SK-N-SH treated with all-trans-retinoic acid at 6 μM for 48 hours (cell line): Measurements from ENCODE around the gene GATA5.

ENCODE experiments used
- ATAC-seq: fragments of 200-7000 bp; cut with Tn5 transposase; 3 replicates; pipeline ENCODE4 v1.9.1; 2020; ENCODE audit warnings: mild to moderate bottlenecking, moderate library complexity
- ARNTL ChIP-seq: fragments of 450-650 bp; formaldehyde crosslinking; IDR thresholded peaks from 2 replicates; pipeline ENCODE4 v1.5.0; 2020; ENCODE audit warnings: low read depth, mild to moderate bottlenecking, moderate library complexity, borderline replicate concordance
- BACH2 ChIP-seq: fragments of 250-450 bp; sonication (Bioruptor Pico); IDR thresholded peaks from 2 replicates; pipeline ENCODE4 v1.9.0; 2021; ENCODE audit warnings: mild to moderate bottlenecking, borderline replicate concordance
- CREB5 ChIP-seq: fragments of 250-450 bp; sonication (Bioruptor Pico); IDR thresholded peaks from 2 replicates; pipeline ENCODE4 v1.5.1; 2020; ENCODE audit warnings: low read depth, mild to moderate bottlenecking, moderate library complexity
- CSDC2 ChIP-seq: fragments of 250-450 bp; sonication (Bioruptor Pico); IDR thresholded peaks from 2 replicates; pipeline ENCODE4 v1.5.0; 2020; ENCODE audit warnings: mild to moderate bottlenecking, moderate library complexity
- CSRNP3 ChIP-seq: fragments of 250-450 bp; sonication (Bioruptor Pico); IDR thresholded peaks from 2 replicates; pipeline ENCODE4 v1.5.1; 2021; ENCODE audit warnings: mild to moderate bottlenecking, moderate library complexity
- ESRRG ChIP-seq: fragments of 250-450 bp; sonication (Bioruptor Pico); IDR thresholded peaks from 2 replicates; pipeline ENCODE4 v1.6.1; 2021; ENCODE audit warnings: mild to moderate bottlenecking
- GLIS3 ChIP-seq: fragments of 250-450 bp; sonication (Bioruptor Pico); IDR thresholded peaks from 2 replicates; pipeline ENCODE4 v1.5.0; 2020; ENCODE audit warnings: mild to moderate bottlenecking, moderate library complexity
- OSR1 ChIP-seq: fragments of 250-450 bp; sonication (Bioruptor Pico); IDR thresholded peaks from 2 replicates; pipeline ENCODE4 v1.8.0; 2022; ENCODE audit warnings: moderate library complexity, mild to moderate bottlenecking, inconsistent platforms
- PATZ1 ChIP-seq: fragments of 250-450 bp; sonication (Bioruptor Pico); IDR thresholded peaks from 2 replicates; pipeline ENCODE4 v1.8.0; 2020; ENCODE audit warnings: mild to moderate bottlenecking, moderate library complexity, borderline replicate concordance
- POU6F1 ChIP-seq: fragments of 250-450 bp; sonication (Bioruptor Pico); IDR thresholded peaks from 2 replicates; pipeline ENCODE4 v1.8.0; 2021; ENCODE audit warnings: low read depth, mild to moderate bottlenecking, moderate library complexity, borderline replicate concordance
- RARB ChIP-seq: fragments of 250-450 bp; sonication (Bioruptor Pico); IDR thresholded peaks from 2 replicates; pipeline ENCODE4 v1.8.0; 2021; ENCODE audit warnings: mild to moderate bottlenecking, moderate library complexity
- SNAI2 ChIP-seq: fragments of 250-450 bp; sonication (Bioruptor Pico); IDR thresholded peaks from 2 replicates; pipeline ENCODE4 v1.5.0; 2020; ENCODE audit warnings: mild to moderate bottlenecking, moderate library complexity
- TCF4 ChIP-seq: fragments of 250-450 bp; sonication (Bioruptor Pico); IDR thresholded peaks from 2 replicates; pipeline ENCODE4 v1.8.0; 2021; ENCODE audit warnings: mild to moderate bottlenecking, moderate library complexity, borderline replicate concordance
- TOX ChIP-seq: fragments of 250-450 bp; sonication (Bioruptor Pico); IDR thresholded peaks from 2 replicates; pipeline ENCODE4 v1.8.0; 2021; ENCODE audit warnings: mild to moderate bottlenecking, moderate library complexity, borderline replicate concordance
- TSHZ2 ChIP-seq: fragments of 250-450 bp; sonication (Bioruptor Pico); IDR thresholded peaks from 2 replicates; pipeline ENCODE4 v1.5.0; 2020; ENCODE audit warnings: mild to moderate bottlenecking, moderate library complexity
- ZC3H10 ChIP-seq: fragments of 250-450 bp; sonication (Bioruptor Pico); IDR thresholded peaks from 2 replicates; pipeline ENCODE4 v1.5.1; 2021; ENCODE audit warnings: mild to moderate bottlenecking, moderate library complexity
- ZFP3 ChIP-seq: fragments of 250-450 bp; sonication (Bioruptor Pico); IDR thresholded peaks from 2 replicates; pipeline ENCODE4 v1.5.0; 2020; ENCODE audit warnings: mild to moderate bottlenecking, moderate library complexity
- ZNF565 ChIP-seq: fragments of 450-650 bp; formaldehyde crosslinking; conservative IDR thresholded peaks from 2 replicates; pipeline ENCODE4 v1.5.0; 2020; ENCODE audit warnings: low read depth, mild to moderate bottlenecking, moderate library complexity
- ZNF70 ChIP-seq: fragments of 450-650 bp; formaldehyde crosslinking; IDR thresholded peaks from 2 replicates; pipeline ENCODE4 v1.5.0; 2020; ENCODE audit warnings: mild to moderate bottlenecking, moderate library complexity
- ZNF8 ChIP-seq: fragments of 450-650 bp; formaldehyde crosslinking; IDR thresholded peaks from 2 replicates; pipeline ENCODE4 v1.5.0; 2020; ENCODE audit warnings: mild to moderate bottlenecking, moderate library complexity

The GATA5 gene

GRCh38 chr20:62515280-62515679 is 39.5 kb upstream of the GATA5 start:
- no peak for TF ChIP-seq CSDC2 (CRISPR knock-in tag)
- no peak for TF ChIP-seq PATZ1 (CRISPR knock-in tag)
- TF ChIP-seq RARB (CRISPR knock-in tag), result no peak
- TF ChIP-seq OSR1 (CRISPR knock-in tag), result no peak
- TF ChIP-seq ZNF70, result no peak
- TF ChIP-seq ZNF565, result no peak
- TF ChIP-seq POU6F1, result no peak
- no peak for TF ChIP-seq TOX
- TF ChIP-seq ZNF8 (CRISPR knock-in tag), result no peak
- no peak for TF ChIP-seq SNAI2 (CRISPR knock-in tag)
- no peak for TF ChIP-seq GLIS3 (CRISPR knock-in tag)
- no peak for TF ChIP-seq CREB5
- TF ChIP-seq TSHZ2, result no peak
- TF ChIP-seq CSRNP3 (CRISPR knock-in tag), result no peak
- no peak for ATAC-seq

- ATAC-seq, result no peak
- TF ChIP-seq GLIS3 (CRISPR knock-in tag) (no peak), SNAI2 (CRISPR knock-in tag) (no peak), TOX (no peak), ZNF565 (no peak), OSR1 (CRISPR knock-in tag) (no peak), ARNTL (CRISPR knock-in tag) (no peak), TCF4 (CRISPR knock-in tag) (no peak), POU6F1 (no peak), BACH2 (CRISPR knock-in tag) (no peak), ZC3H10 (CRISPR knock-in tag) (no peak)
Measured at GRCh38 chr20:62513991-62514390, 38.2 kb upstream of the GATA5 start.

- ATAC-seq, result no peak
- no peak for TF ChIP-seq GLIS3 (CRISPR knock-in tag)
- TF ChIP-seq TSHZ2, result no peak
- no peak for TF ChIP-seq POU6F1
- no peak for TF ChIP-seq CREB5
- TF ChIP-seq ZC3H10 (CRISPR knock-in tag), result no peak
- no peak for TF ChIP-seq ARNTL (CRISPR knock-in tag)
- no peak for TF ChIP-seq ZNF70
- no peak for TF ChIP-seq ESRRG (CRISPR knock-in tag)
- no peak for TF ChIP-seq SNAI2 (CRISPR knock-in tag)
- no peak for TF ChIP-seq ZFP3
Measured at GRCh38 chr20:62511915-62512610, 36.3 kb upstream of the GATA5 start.
